Brain microvascular endothelial cell (primary cell): Measurements from ENCODE around the gene CEACAM8.

ENCODE experiments used
- DNase-seq: peaks from one replicate; pipeline ENCODE4 v3.0.0-alpha.2; 2020
- H3K27ac ChIP-seq: fragments of 250-450 bp; sonication (Bioruptor Pico); 2 replicates; pipeline ENCODE4 v1.5.1; 2020; ENCODE audit warnings: mild to moderate bottlenecking, moderate library complexity
- H3K27me3 ChIP-seq: fragments of 250-450 bp; sonication (Bioruptor Pico); replicated peaks from 2 replicates; pipeline ENCODE4 v1.5.1; 2020; ENCODE audit warnings: mild to moderate bottlenecking
- H3K36me3 ChIP-seq: fragments of 250-450 bp; sonication (Bioruptor Pico); replicated peaks from 2 replicates; pipeline ENCODE4 v1.5.1; 2020; ENCODE audit warnings: mild to moderate bottlenecking
- H3K4me3 ChIP-seq: 2 replicates; pipeline ENCODE4 v1.5.1; 2011; ENCODE audit warnings: low read depth, mild to moderate bottlenecking, control low read depth, low read length, moderate library complexity
- in situ Hi-C: cut with HindIII; loops from 2 replicates; pipeline ENCODE4 v1.10.0; 2017; ENCODE audit warnings: low sequenced_read_pairs, low pct_ligation_motif_present
- TF ChIP-seq, protein P1 (sequence below): IDR thresholded peaks from 2 replicates; pipeline ENCODE4 v1.5.1; 2011; ENCODE audit warnings: low read depth, mild to moderate bottlenecking, moderate library complexity, low read length, control low read depth, inconsistent platforms; ENCODE audit errors: missing control alignments

Gene CEACAM8

DNA sequence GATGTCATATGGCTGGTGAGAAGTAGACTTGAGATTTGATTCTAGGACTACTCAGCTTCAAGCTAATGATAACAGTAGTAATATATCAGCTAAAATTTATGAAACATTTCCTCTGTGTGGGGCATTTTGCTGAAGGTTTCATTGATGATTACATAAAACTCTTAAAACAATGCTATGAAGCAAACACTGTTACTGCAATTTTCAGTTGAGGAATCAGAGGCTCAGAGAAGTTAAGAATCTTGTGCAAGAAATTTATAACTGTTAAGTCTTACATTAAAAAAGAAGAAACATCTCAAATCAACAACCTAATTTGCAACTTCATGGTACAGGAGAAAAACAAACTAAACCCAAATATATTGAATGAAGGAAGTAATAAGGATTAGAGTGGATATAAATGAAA, 10.3 kb downstream of the CEACAM8 start:
- H3K4me3 ChIP-seq: no peak overlapping the region
- in situ Hi-C loops: no loop called here
- no peaks in the 10 kb centered on the region for H3K36me3 ChIP-seq
- no peak overlapping the region for H3K27ac ChIP-seq
- H3K27me3 ChIP-seq: no peaks in the 10 kb centered on the region
- TF ChIP-seq, protein P1, sequence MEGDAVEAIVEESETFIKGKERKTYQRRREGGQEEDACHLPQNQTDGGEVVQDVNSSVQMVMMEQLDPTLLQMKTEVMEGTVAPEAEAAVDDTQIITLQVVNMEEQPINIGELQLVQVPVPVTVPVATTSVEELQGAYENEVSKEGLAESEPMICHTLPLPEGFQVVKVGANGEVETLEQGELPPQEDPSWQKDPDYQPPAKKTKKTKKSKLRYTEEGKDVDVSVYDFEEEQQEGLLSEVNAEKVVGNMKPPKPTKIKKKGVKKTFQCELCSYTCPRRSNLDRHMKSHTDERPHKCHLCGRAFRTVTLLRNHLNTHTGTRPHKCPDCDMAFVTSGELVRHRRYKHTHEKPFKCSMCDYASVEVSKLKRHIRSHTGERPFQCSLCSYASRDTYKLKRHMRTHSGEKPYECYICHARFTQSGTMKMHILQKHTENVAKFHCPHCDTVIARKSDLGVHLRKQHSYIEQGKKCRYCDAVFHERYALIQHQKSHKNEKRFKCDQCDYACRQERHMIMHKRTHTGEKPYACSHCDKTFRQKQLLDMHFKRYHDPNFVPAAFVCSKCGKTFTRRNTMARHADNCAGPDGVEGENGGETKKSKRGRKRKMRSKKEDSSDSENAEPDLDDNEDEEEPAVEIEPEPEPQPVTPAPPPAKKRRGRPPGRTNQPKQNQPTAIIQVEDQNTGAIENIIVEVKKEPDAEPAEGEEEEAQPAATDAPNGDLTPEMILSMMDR: no peak
- no peak for DNase-seq

DNA sequence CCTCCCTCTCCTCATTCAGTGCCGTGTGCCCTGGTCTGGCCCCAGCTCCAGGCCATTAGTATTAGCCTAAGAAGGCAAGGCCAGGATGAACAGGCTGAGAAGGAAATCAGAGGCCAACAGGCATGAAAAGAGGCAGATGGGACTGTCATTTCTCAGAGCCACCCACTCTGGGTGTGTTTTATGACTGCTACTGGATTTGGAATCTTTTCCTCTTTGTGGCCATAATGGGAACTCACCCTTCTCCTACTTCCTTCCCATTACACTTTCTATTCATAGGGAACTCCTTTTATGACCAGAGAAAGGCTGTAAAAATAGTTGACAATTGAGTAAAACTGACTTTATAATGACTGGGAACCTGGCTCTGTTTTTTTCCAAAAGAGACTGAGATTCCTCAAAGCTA, 17.7 kb downstream of the CEACAM8 start:
- in situ Hi-C loops: no loop called here
- Histone ChIP-seq H3K4me3 (no peak overlapping the region), H3K36me3 (no peaks in the 10 kb centered on the region), H3K27me3 (no peaks in the 10 kb centered on the region), H3K27ac (no peak overlapping the region)
- DNase-seq: no peak
- TF ChIP-seq, protein P1: no peak

DNA sequence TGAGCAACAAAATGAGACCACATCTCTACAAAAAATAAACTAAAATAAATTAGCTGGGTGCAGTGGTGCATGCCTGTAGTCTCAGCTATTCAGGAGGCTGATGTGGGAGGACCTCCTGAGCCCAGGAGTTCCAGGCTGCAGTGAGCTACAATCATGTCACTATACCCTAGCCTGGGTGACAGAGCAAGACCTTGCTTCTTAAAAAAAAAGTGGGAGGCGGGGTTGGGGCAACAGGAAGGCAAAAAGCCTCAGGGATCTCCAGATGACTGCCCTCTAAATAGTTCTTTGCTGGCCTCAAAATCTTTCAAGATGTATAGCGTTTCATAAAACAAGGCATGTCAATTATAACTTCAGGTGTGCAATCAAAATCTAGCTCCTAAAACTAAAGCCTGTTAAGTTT, 18.5 kb downstream of the CEACAM8 start:
- in situ Hi-C loops: no loop called here
- no peaks in the 10 kb centered on the region for H3K27me3 ChIP-seq
- TF ChIP-seq, protein P1: no peak
- H3K27ac ChIP-seq: no peak overlapping the region
- no peaks in the 10 kb centered on the region for H3K36me3 ChIP-seq
- DNase-seq: no peak
- no peak overlapping the region for H3K4me3 ChIP-seq

DNA sequence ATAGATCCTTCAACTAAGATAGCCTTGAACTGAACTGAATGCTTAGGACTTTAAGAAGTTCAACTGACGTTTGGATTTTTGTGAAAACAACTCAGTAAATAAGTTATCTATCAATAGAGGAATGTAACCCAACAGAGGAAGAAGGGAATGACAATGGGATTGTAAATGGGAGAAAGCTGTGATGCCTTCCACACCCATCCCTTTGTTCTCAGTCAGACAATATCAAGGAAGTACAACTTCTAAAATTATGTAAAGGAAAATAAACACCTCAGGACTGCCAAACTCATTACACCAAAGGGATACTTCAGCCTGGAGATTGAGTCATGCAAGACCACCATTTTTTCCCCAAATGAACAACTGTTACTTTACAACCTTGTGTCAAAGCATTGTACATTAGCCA, 21.1 kb downstream of the CEACAM8 start:
- TF ChIP-seq, protein P1: no peak
- H3K27ac ChIP-seq: no peak overlapping the region
- no peaks in the 10 kb centered on the region for H3K27me3 ChIP-seq
- H3K4me3 ChIP-seq: no peak overlapping the region
- in situ Hi-C loops: no loop called here
- no peaks in the 10 kb centered on the region for H3K36me3 ChIP-seq
- DNase-seq: no peak

DNA sequence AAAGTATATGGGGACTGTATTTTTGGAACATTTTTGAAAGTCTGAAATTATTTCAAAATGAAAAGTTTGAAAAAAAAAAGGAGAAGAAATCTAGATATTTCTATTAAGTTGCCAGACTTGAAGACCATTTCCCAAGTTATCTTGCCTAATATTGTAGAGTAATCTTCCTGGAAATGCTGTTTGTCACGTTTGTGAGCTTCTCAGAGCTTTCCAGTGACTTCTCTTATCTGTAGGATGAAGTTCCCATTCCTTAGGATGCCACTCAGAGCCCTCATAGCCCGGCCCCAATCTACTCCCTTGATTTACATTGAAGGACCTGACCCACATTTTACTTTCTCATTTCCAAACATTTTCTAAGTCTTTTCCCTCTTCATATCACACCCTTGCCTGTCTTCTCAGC, 23.6 kb downstream of the CEACAM8 start:
- H3K27ac ChIP-seq: no peak overlapping the region
- TF ChIP-seq, protein P1: no peak
- DNase-seq: no peak
- H3K36me3 ChIP-seq: no peaks in the 10 kb centered on the region
- no peaks in the 10 kb centered on the region for H3K27me3 ChIP-seq
- in situ Hi-C loops: no loop called here
- no peak overlapping the region for H3K4me3 ChIP-seq

DNA sequence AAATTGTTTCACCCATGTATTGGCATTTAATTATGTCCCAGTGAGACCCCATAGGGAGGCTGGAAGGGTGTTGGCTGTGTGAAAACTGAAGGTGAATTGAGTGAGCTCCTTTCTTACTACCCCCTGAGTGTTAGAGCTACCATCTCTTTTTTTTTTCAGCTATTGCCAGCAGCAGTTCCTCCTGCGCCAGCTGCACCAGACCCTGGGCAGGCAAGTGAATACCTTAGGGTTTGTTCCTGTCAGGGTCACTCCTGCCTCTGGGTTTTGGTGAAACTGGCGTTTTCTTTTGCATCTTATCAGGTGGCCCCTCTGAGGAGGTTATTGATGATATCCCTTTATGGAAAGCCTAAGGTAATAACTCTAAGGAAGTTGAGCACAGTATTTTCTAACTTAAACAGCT, 25.5 kb downstream of the CEACAM8 start:
- in situ Hi-C loops: no loop called here
- Histone ChIP-seq H3K27me3 (no peaks in the 10 kb centered on the region), H3K27ac (no peak overlapping the region), H3K36me3 (no peaks in the 10 kb centered on the region), H3K4me3 (no peak overlapping the region)
- no peak for DNase-seq
- TF ChIP-seq, protein P1: no peak
